Body of pancreas (tissue), 4 donors: ENCODE data around the gene KANK2.

Experiments used
- POLR2A ChIP-seq, 3 donors: fragments of 450-650 bp; IDR thresholded peaks; one replicate each; pipeline ENCODE4 v1.6.1; 2016; ENCODE audit warnings: antibody characterized with exemption in 3 of 3, mild to moderate bottlenecking in 2 of 3
- TF ChIP-seq, protein P1 (sequence below), 7 experiments: fragments of 450-650 bp in 4 of 7; fragments of 200-600 bp in 3 of 7; sonication (generic) in 3 of 7; IDR thresholded peaks; one replicate each; pipeline ENCODE4 v1.5.1; 2016 to 2019; ENCODE audit warnings: antibody characterized with exemption in 7 of 7

DNA sequence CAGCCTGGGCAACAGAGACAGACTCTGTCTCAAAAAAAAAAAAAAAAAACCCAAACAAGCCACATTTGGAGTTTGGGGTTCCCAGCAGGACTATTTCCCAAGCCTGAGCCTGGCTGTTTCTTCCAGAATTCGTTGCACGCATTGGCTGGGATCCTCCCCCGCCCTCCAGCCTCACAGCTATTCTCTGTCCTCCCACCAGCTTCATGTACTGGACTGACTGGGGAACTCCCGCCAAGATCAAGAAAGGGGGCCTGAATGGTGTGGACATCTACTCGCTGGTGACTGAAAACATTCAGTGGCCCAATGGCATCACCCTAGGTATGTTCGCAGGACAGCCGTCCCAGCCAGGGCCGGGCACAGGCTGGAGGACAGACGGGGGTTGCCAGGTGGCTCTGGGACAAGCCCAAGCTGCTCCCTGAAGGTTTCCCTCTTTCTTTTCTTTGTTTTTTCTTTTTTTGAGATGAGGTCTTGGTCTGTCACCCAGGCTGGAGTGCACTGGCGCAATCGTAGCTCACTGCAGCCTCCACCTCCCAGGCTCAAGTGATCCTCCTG is 81.4 kb downstream of the KANK2 start:
- TF ChIP-seq, protein P1, sequence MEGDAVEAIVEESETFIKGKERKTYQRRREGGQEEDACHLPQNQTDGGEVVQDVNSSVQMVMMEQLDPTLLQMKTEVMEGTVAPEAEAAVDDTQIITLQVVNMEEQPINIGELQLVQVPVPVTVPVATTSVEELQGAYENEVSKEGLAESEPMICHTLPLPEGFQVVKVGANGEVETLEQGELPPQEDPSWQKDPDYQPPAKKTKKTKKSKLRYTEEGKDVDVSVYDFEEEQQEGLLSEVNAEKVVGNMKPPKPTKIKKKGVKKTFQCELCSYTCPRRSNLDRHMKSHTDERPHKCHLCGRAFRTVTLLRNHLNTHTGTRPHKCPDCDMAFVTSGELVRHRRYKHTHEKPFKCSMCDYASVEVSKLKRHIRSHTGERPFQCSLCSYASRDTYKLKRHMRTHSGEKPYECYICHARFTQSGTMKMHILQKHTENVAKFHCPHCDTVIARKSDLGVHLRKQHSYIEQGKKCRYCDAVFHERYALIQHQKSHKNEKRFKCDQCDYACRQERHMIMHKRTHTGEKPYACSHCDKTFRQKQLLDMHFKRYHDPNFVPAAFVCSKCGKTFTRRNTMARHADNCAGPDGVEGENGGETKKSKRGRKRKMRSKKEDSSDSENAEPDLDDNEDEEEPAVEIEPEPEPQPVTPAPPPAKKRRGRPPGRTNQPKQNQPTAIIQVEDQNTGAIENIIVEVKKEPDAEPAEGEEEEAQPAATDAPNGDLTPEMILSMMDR (IDR thresholded peaks at IDR 0.05), result no peak
- TF ChIP-seq POLR2A (IDR thresholded peaks at IDR 0.05), result no peak
